Suppressor macrophage treated with lipopolysaccharide for 1 hour (primary cell): Measurements from ENCODE around the gene KPNA4.
"Not testable (repeated sequence)": the region's sequence is repeated elsewhere in the genome, so short reads cannot be mapped to it uniquely, and the experiment has no call there.

ENCODE experiments used
- DNase-seq, 3 donors: peaks; one replicate each; pipeline ENCODE4 v3.0.0-alpha.2; 2020 to 2022

The KPNA4 gene

GRCh38 chr3:160569894-160570652 is 4.7 kb upstream of the KPNA4 start:
- DNase-seq: peak; percentile 66 to 78 (median 74)

DNA sequence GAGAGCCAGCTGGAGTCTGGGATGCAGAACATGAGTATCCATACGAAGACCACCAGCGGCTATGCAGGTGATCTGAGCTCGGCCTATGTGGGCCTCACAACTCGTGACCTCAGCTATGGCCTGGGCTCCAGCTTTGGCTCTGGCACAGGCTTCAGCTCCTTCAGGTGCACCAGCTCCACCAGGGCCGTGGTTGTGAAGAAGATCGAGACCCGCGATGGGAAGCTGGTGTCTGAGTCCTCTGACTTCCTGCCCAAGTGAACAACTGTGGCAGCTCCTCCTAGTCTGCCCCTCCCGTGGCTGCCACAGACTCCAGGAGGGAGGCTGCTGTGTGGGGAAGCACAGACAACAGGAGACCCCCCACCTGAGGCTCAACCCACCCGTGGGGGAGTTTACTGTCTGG is 3.6 kb upstream of the KPNA4 start:
- DNase-seq: no peak

DNA sequence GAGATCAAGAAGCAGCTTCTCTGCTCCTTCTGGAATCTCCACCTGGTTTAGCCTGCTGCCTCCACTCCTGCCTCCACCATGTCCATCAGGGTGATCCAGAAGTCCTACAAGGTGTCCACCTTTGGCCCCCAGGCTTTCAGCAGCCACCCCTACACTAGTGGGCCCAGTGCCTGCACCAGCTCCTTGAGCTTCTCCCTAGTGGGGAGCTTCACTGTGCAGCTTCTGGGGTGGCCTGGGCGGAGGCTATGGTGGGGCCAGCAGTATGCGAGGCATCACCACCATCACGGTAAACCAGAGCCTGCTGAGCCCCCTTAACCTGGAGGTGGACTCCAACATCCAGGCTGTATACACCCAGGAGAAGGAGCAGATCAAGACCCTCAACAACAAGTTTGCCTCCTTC is 2.4 kb upstream of the KPNA4 start:
- DNase-seq: no peak

DNA sequence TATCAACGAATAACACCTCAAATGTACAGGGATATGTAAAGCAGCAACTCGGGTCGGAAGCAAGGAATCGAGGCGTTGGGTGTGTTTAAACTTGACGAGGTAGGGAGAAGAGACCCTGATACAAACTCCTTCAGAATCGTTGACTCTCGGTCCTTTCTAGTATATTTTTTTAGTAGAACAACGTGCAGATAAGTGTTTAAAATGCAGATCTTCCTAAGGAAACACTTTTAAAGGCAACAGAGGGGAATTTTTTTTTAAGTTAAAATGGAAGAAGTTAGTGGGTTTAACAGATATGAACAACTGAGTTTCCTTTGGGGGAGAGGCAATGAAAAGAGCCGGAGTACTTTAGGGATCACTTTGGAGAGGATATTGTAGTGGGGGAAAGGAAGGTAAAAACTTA is 1.1 kb upstream of the KPNA4 start:
- peak in 1 of 3 donors; percentile 29 for DNase-seq

GRCh38 chr3:160564949-160565441 is 376 bp downstream of the KPNA4 start:
- DNase-seq: peak; percentile 75 to 88 (median 76)

DNA sequence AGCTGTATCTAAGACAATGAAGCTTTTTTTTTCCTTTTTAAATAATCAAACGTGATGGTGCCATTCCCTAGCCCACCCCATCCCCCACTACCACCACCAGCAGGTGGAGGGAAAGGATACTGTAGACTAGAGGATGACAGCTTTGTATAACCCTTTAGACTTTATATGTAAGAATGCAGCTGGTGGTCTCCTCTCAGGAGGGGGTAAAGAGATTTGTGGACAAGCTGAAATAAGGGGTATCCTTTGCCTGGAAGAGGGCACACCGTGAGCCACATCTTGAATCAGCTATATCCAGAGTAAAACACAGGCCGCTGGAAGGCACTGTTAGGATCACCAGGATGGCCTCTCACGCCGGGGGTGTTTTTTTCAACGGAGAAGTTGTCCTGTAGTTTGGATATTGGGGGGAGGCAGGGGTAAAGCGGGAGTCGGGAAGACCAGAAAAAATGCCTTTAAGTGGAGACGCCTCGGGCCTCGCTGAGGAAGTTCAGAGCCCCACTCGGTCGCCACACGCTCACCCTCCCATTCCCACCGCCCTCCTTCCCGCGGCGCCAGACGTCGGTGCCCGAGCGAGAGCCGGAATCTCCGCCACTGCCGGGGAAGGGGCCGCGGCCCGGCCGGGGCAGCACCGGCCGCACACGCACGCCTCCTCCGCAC is 986 bp downstream of the KPNA4 start:
- DNase-seq: peak in 1 of 3 donors; percentile 19

DNA sequence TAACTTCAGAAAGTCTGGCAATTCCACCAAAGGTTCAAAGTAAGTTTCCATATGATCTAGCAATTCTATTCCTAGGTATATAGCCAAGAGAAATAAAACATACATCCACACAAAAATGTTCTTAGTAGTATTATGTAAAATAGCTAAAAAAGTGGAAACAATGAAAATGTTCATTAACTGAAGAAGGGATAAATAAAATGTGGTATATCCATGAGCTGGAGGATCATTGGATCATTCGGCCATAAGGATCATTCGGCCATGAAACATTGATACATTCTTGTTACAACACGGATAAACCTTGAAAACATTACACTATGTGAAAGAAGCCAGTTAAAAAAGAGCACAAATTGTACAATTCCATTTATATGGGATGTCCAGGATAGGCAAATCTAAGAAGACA is 2.4 kb downstream of the KPNA4 start:
- DNase-seq: no peak

DNA sequence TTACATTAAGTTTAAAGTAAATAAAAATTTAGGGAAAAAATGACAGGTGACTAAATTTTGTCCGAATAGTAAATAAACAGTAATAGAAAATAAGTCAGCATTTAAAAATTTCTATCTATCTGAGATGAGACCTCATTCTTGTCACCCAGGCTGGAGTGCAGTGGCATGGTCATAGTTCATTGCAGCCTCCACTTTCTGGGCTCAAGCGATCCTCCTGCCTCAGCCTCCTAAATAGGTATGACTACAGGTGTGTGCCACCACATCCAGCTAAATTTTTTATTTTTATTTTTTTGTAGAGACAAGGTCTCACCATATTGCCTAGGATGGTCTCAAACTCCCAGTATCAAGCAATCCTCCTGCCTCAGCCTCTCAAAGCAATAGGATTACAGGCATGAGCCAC is 7.8 kb downstream of the KPNA4 start:
- no peak for DNase-seq

DNA sequence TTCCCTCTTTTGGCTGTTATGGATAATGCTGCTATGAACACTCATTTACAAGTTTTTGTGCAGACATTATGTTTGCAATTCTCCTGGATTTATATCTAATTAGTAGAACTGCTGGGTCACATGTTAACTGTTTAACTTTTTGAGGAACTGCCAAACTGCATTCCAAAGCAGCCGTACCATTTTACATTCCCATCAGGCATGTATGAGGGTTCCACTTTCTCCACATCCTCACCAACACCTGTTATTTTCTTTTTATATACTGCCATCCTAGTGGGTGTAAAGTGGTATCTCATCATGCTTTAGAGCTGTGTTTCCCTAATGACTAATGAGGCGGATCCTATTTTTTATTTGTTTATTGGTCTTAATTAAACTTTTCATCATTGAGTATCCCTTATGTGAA is 9.2 kb downstream of the KPNA4 start:
- no peak for DNase-seq

- no peak for DNase-seq
Observed at GRCh38 chr3:160554980-160555379, 10.4 kb downstream of the KPNA4 start.

DNA sequence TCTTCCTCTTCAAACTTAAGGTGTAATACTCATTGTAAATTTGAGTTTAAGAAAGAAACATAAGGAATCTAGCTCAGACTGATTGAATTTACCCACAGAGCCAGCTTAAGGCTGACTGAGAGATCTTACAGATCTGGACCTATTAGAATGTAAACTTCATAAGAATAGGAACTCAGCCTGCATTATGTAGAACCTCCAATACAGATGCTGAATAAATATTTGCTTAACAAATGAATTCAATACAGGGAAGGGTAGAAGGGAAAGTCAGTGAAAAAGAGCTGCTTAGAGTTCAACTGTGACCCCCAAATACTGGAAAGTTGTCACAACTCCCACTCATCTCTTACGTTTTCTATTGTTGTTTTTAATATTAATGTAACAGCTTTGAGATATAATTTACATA is 11.5 kb downstream of the KPNA4 start:
- DNase-seq: no peak

DNA sequence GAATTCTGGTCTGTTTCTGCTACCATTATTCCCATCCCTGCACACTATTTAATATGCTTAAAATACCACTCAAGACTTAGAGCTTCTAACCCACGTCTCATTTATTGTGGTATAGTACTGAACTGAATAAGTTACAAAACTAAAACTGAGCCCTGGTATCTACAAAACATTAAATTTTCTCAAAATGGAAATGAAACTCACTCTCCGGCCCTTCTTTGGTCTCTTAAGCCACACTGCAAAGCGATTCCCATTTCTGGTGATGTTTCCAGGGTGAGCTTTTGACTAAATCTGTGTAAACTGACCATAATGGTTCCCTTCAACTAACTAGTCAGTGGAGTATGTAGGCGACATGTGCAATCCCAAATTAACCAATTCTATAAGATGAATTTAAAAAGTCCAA is 18.6 kb downstream of the KPNA4 start:
- DNase-seq: no peak

- no peak for DNase-seq
Observed at GRCh38 chr3:160545504-160545871, 19.9 kb downstream of the KPNA4 start.

DNA sequence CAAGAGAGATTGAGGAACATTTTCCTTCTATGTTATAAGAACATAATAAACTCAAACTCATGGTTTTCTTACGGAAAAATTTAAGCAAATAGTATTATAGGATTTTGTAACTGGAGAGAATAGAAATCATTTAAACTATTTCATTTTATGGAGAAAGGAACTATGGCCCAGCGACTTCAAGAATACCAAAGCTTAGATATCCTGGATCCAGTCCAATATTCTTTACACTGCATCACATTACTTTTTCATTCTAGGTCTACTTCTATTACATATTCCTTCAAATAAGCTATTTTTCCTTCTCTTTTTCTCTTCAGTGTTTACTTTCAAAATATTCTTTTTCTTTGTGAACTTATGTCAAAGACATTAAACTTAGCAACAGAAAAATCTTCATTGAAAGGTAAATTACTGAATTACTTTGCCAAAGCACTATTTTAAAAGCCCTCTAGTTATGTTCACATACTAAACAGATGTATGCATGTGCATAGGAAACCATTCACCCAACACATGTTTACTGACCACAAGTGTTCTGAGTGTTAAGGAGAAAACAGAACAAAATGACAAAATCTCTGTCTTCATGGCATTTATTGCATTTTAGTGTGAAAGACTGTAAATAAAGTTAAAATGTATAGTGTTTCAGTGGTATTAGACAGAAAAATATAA is 20.4 kb downstream of the KPNA4 start:
- DNase-seq: no peak

GRCh38 chr3:160540551-160540950 is 24.8 kb downstream of the KPNA4 start:
- no peak for DNase-seq

DNA sequence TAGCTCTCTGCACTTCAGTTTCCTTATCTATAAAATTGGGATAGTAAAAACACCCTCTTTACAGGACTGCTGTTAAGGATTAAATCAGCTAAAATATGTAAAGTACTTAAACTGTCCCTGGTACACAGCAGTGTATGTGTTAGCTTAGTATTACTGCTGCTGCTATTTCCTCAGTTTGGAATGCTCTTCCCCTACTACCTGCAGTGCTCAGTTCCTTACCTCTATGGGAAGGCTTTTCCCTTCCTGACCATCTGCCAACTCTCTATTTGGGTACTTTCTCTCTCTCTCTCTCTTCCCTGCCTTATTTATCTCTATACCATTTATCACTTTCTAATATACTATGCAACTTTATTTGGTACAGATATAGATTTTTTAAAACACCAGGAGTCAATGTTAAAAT is 26.5 kb downstream of the KPNA4 start:
- no peak for DNase-seq

DNA sequence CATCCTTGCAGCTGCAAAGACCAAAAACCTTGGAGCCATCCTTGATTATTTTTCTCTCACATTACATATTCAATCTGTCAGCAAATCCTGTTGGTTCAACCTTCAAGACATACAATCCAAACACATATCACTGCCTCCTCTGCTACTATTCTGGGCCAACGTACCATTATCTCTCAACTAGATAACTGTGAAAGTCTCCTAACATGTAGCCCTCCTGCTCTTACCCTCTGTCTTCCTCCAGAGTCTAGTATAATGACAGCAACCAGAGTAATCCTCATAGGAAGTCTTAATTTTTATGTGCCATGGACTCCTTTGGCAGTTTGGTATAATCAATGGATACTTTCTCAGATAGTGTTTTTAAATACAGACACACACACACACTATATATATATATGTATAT is 27.6 kb downstream of the KPNA4 start:
- DNase-seq: no peak

DNA sequence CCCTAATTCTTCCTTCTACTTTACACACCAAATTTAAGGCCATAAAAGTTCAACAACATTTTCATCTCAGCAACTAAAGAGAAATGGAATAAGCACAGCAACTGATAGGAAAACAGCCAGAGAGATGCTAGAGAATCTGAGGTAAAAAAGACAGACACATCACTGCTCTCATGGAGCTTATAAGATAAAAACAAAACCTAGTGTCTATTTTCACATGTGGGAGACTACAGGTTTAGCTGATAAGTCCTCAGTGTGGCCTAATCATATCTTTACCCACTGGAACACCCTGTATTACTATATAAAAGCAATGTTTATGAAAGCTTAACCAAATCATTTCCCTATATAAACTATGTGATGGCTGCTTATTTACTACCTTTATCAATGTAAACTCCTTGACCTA is 33.0 kb downstream of the KPNA4 start:
- no peak for DNase-seq

GRCh38 chr3:160531311-160531710 is 34.1 kb downstream of the KPNA4 start:
- no peak for DNase-seq

DNA sequence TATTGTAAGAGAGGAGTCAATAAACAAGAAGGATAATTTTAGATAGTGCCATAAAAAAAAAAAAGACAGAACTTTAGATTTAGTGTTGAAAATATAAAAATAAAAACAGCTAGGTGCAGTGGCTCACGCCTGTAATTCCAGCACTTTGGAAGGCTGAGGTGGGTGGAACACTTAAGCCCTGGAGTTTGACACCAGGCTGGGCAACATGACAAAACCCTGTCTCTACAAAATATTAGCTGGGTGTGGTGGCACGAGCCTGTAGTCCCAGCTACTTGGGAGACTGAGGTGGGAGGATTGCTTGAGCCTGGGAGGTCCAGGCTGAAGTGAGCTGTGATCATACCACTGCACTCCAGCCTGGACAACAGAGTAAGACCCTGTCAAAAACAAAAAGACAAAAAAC is 49.0 kb downstream of the KPNA4 start:
- not testable (repeated sequence) for DNase-seq

DNA sequence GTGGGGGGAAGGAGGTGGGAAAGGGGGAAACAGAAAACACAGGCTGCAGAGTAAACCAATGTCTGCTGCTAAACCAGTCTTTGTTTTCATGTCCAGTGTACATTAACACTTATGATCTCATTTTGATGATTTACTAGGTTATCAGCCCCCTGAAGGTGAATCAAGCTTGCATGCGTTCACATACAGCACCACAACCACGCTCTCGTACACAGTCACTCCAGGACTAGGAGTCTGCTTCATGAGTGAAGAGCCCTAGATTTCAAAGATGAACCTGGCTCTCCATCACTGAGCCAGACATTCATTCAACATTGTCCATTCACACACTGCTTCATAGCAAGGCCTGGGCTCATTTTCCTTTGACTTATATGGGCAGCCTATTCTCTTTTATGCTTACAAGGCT is 64.0 kb downstream of the KPNA4 start:
- no peak for DNase-seq

DNA sequence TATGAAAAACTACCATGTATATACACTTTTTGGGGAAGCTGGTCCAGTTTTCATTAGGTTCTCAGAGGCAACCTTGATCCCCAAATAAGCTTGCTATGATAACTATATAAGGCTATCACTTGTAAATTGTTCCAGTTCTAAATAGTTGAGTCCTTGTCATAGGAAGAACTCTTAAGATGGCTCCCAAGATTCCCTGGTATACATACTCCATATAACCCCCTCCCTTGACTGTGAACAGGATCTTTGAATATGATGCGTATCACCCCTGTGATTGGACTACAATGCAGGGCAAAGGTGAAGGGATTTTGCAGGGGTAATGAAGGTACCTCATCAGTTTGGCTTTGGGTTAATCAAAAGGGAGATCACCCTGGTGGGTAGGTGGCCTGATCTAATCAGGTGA is 67.2 kb downstream of the KPNA4 start:
- DNase-seq: no peak

DNA sequence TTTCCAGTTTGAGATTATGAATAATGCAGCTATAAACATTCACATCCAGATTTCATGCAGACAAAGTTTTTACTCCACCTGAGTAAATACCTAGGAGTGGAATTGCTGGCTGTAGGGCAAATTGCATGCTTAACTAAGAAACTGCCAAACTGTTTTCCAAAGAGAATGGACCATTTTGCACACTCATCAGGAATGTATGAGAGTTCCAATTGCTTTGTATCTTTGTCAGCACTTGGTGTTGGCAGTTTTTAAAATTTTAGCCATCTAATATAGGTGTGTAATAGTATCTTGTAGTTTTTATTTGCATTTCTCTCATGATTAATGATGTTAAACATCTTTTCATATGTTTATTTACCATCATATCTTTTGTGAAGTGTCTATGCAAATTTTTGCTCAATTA is 75.2 kb downstream of the KPNA4 start:
- no peak for DNase-seq

GRCh38 chr3:160486459-160486869 is 78.9 kb downstream of the KPNA4 start:
- DNase-seq: peak; percentile 46 to 81 (median 67)
